ENCODE measurements around the gene SYNC. TPM values are rescaled to one million over a fixed set of nuclear protein-coding genes. Genes with fewer than 3 reads are reported as not detected.
"Not testable (repeated sequence)": the region's sequence is repeated elsewhere in the genome, so short reads cannot be mapped to it uniquely, and the experiment has no call there.

Gene SYNC
- total RNA-seq, 1 experiment from 2014 or later = 0.45 TPM

DNA sequence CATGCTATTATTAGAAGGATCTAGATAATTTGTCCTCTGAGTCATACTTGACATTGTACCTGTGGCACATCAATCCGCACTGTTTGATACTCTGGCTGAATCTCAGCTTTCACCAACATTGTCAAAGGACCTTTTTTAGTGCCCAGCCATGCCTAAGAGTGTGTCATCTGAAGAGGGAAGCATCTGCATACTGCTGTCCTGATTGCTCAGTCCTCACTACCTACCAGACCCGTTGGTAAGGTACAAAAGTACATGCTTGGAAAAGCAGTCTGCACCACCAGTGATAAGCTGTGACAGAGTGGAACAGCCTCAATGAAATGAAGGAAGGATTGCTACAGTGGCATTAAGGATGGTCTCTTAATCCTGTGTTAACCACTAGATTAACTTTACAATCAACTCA, 17.1 kb downstream of the SYNC start:
- Histone ChIP-seq H3K36me3 (replicated peaks; ENCODE audit: control insufficient read depth, insufficient read depth, low read length) (peaks cover 14% of the 10 kb centered on the region), H3K27me3 (ENCODE audit: control insufficient read depth, insufficient read depth, low read length) (no peaks in the 10 kb centered on the region), H3K4me3 (ENCODE audit: insufficient read depth, low read depth, low read length) (no peak overlapping the region)
- no peak for DNase-seq

DNA sequence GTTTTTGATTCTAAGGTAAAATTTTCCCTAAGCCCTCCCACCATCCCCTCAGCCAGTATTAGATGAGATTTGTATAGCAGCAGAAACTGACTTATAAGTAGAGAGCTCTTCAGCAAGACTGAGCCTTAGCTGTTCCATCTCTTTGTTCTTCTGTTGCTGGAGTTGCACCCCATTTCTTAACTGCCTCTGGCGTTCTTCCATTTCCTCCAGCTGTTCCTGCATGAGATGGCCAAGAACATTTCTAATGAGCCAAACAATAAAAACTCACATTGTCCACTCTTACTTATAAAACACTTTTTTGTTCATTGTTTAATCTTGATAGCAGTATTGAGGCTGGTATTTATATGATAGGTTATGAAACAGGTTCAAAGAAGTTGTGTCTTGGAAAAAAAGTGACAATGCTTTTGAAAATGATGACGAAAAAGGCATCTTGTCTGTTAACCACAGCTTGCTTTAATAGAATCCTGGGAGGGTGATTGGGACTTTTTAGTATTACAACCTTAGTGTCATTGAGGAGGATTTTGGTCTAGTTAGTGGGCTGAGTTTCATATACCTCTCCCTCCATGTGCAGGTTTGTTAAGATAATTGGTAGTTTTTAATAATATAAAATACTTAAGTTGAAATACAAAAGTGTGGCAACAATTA, 18.3 kb downstream of the SYNC start:
- no peak for DNase-seq
- H3K4me3 ChIP-seq (ENCODE audit: insufficient read depth, low read depth, low read length) = no peak overlapping the region
- no peaks in the 10 kb centered on the region for H3K27me3 ChIP-seq (ENCODE audit: control insufficient read depth, insufficient read depth, low read length)
- peaks cover 17% of the 10 kb centered on the region for H3K36me3 ChIP-seq (replicated peaks; ENCODE audit: control insufficient read depth, insufficient read depth, low read length)

DNA sequence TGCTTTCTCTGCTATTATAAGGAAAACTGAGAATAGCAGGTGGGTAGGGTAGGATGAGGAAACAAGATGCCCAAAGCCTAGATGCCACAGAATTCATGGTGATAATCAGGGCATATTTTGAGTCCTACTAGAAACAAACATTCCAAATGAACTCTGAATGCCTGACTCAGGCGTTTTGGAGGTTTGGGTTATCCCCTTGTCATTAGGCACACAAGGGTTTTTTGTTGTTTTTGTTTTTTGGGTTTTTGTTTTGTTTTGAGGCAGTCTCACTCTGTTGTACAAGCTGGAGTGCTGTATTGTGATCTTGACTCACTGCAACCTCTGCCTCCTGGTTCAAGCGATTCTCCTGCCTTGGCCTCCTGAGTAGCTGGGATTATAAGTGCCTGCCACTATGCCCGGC, 19.2 kb downstream of the SYNC start:
- Histone ChIP-seq H3K4me3 (ENCODE audit: insufficient read depth, low read depth, low read length) (no peak overlapping the region), H3K27me3 (ENCODE audit: control insufficient read depth, insufficient read depth, low read length) (no peaks in the 10 kb centered on the region), H3K36me3 (replicated peaks; ENCODE audit: control insufficient read depth, insufficient read depth, low read length) (peaks cover 20% of the 10 kb centered on the region)
- no peak for DNase-seq

DNA sequence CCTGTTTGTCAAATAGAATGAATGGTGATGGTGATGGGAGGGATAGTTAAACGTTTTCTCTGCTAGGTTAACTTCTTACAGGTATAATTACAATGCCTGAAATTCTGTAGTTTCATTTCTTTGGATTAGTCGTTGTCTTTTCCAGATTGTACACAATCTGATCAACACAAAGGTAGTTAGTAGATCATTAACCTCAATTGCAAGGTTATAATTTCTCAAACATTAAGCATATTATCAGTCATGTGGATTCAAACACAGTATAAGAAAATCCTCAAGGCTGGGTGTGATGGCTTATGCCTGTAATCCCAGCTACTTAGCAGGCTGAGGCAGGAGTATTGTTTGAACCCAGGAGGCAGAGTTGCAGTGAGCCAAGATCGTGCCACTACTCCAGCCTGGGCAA, 20.6 kb downstream of the SYNC start:
- H3K36me3 ChIP-seq (replicated peaks; ENCODE audit: control insufficient read depth, insufficient read depth, low read length) = peaks cover 28% of the 10 kb centered on the region
- no peak overlapping the region for H3K4me3 ChIP-seq (ENCODE audit: insufficient read depth, low read depth, low read length)

DNA sequence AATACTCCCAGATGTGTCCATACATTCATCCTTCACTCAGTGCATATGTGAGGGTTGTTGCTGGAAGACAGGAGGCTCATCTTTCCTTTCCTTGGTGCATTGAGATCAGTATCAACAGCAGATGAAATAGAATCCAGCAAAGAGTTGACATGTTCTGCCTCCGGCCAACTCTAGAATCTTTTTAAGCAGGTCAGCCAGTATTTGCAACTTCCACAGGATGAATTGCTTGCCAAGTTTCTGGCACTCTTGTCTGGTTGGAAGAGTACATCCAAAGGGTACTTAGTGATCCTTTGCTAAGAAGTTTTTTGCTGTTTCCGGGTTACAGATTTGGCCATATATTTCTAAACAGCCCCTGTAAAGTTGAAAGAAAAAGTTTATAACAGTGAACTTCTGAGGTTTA, 21.1 kb downstream of the SYNC start:
- H3K4me3 ChIP-seq (ENCODE audit: insufficient read depth, low read depth, low read length) = no peak overlapping the region
- no peak for DNase-seq
- H3K27me3 ChIP-seq (ENCODE audit: control insufficient read depth, insufficient read depth, low read length) = no peaks in the 10 kb centered on the region
- H3K36me3 ChIP-seq (replicated peaks; ENCODE audit: control insufficient read depth, insufficient read depth, low read length) = peaks cover 29% of the 10 kb centered on the region

More for the DNA sequence above, 20.6 kb downstream of the SYNC start:
- no peaks in the 10 kb centered on the region for H3K27me3 ChIP-seq (ENCODE audit: control insufficient read depth, insufficient read depth, low read length)
- DNase-seq = no peak

DNA sequence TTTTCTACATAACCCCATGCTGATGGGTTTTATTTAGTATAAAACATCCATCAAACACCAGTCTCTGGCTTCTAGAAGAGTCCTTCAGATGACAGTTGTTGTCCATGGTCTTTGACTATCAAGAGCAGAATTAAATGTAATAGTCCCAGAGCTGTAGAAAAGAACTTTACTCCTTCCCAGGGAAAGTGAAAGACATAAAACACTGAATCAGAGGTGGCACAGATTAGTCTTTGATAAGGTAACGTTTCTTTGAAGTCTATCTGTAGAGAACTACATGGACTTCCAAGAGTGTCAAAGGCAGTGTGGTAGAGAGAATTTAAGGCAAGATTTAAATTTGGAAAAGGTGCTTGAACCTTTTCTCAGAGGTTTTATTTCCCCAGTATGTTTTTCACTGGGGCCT, 21.9 kb downstream of the SYNC start:
- peaks cover 33% of the 10 kb centered on the region for H3K36me3 ChIP-seq (replicated peaks; ENCODE audit: control insufficient read depth, insufficient read depth, low read length)
- H3K4me3 ChIP-seq (ENCODE audit: insufficient read depth, low read depth, low read length) = no peak overlapping the region
- no peaks in the 10 kb centered on the region for H3K27me3 ChIP-seq (ENCODE audit: control insufficient read depth, insufficient read depth, low read length)
- no peak for DNase-seq

DNA sequence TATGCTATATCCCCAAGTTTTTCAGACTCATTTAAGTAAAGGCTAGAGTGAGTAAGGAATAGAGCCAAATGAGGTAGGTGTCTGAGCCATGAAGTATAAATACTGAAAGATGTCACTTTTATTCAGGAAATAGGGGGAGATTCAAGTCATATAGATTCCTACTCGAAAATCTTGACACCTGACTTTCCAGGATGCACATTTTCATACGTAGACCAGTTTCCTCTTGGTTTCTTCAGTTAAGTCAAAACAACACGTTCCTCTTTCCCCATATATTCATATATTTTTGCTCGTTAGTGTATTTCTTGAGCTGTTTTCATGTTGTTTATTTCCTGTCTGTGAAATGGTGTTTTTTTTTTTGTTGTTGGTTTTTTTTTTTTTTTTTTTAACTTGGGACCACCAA, 22.6 kb downstream of the SYNC start:
- not testable (repeated sequence) for DNase-seq; H3K4me3 ChIP-seq (ENCODE audit: insufficient read depth, low read depth, low read length); H3K27me3 ChIP-seq (ENCODE audit: control insufficient read depth, insufficient read depth, low read length)
- H3K36me3 ChIP-seq (replicated peaks; ENCODE audit: control insufficient read depth, insufficient read depth, low read length) = peaks cover 35% of the 10 kb centered on the region

DNA sequence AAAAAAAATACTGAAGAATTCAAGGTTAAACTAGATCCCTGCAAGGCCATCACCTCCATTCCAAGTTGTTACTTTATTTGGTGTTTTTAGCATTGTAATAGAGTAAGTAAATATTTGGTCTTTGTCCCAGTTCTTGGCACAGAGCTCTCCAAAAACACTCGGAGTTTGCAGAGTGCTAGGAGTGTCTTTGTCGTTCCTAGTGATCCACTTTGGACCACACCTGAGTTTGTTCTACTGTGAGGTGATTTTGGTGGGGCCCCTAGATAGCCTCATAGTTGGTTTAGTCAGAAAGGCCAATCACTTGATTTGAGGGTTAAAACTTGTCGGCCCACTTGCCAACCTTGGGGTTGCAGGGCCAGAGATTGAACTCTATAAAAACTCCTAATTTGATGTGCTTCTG, 25.6 kb downstream of the SYNC start:
- no peak for DNase-seq
- Histone ChIP-seq H3K36me3 (replicated peaks; ENCODE audit: control insufficient read depth, insufficient read depth, low read length) (peaks cover 34% of the 10 kb centered on the region), H3K4me3 (ENCODE audit: insufficient read depth, low read depth, low read length) (no peak overlapping the region), H3K27me3 (ENCODE audit: control insufficient read depth, insufficient read depth, low read length) (no peaks in the 10 kb centered on the region)

DNA sequence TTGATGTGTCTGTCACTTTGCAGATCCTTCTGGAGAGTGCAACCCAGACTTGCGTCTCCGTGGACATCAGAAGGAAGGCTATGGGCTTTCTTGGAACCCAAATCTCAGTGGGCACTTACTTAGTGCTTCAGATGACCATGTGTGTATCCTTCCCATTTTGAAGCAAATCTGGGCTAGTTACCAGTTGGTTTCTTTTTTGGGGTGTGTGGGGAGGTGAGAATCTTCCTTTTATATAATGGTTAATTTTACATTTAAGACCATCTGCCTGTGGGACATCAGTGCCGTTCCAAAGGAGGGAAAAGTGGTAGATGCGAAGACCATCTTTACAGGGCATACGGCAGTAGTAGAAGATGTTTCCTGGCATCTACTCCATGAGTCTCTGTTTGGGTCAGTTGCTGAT, 33.9 kb downstream of the SYNC start:
- H3K4me3 ChIP-seq (ENCODE audit: insufficient read depth, low read depth, low read length); H3K27me3 ChIP-seq (ENCODE audit: control insufficient read depth, insufficient read depth, low read length); DNase-seq: not testable (repeated sequence)
- peaks cover 37% of the 10 kb centered on the region for H3K36me3 ChIP-seq (replicated peaks; ENCODE audit: control insufficient read depth, insufficient read depth, low read length)

DNA sequence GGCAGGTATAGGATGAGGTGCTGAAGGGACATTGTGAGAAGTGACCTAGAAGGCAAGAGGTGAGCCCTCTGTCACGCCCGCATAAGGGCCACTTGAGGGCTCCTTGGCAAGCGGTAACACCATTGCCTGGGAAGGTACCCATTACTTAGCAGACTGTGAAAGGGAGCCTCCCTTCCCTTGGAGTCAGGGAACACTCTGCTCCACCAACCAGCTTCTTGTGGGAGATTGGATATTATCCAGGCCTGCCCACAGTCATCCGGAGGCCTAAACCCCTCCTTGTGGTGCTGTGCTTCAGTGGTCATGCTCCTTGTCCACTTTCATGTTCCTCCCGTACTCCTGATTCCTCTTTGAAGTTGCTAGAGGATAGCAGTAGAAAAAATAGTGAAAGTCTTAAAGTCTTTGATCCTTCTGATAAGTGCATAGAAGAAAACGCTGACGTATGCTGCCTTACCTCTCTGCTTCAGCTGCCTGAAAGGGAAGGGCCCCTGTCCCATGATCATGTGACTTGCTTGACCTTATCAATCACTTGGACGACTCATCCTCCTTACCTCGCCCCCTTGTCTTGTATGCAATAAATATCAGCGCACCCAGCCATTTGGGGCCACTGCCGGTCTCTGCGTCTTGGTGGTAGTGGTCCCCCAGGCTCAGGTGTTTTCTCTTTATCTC, 35.5 kb downstream of the SYNC start:
- Histone ChIP-seq H3K36me3 (replicated peaks; ENCODE audit: control insufficient read depth, insufficient read depth, low read length) (peaks cover 34% of the 10 kb centered on the region), H3K27me3 (ENCODE audit: control insufficient read depth, insufficient read depth, low read length) (no peaks in the 10 kb centered on the region), H3K4me3 (ENCODE audit: insufficient read depth, low read depth, low read length) (no peak overlapping the region)
- no peak for DNase-seq

DNA sequence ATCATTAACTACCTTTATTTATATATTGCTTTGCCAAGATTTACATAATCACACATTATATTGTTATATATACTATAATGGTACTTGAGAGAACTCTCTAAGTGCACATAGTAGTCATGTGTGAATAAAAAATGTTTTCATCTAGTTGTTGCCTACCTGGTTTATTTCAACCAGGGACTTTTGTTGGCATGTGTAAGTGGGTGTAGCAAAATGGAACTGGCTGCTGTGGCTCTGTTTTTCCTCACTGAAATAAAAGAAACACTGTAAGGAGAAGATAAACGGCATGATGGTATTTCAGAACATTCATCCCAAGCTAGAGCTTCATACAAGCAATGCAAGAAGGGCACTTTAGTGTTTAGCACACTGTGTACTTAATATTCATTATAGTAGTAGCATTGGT, 36.7 kb downstream of the SYNC start:
- H3K36me3 ChIP-seq (replicated peaks; ENCODE audit: control insufficient read depth, insufficient read depth, low read length) = peaks cover 31% of the 10 kb centered on the region
- no peak for DNase-seq

DNA sequence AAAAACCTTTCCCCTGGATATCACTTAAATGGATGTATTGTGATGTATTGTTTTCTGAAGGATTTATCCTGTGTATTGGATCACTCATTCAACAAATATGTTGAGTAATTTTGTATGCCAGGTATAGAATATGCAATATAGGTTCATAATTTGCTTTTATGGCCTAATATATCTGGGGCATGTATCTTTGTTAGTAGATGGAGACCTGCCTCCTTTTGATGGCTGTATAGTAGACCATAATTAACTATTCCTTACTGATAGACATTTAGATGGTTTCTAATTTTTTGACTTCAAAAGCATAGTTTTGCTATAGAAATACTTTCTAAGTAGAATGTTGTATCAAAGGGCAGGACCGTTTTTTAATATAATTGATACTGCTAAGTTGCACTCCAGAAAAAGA, 43.0 kb downstream of the SYNC start:
- peaks cover 22% of the 10 kb centered on the region for H3K36me3 ChIP-seq (replicated peaks; ENCODE audit: control insufficient read depth, insufficient read depth, low read length)
- H3K27me3 ChIP-seq (ENCODE audit: control insufficient read depth, insufficient read depth, low read length) = no peaks in the 10 kb centered on the region
- DNase-seq = no peak
- H3K4me3 ChIP-seq (ENCODE audit: insufficient read depth, low read depth, low read length) = no peak overlapping the region

More for the DNA sequence above, 36.7 kb downstream of the SYNC start:
- no peak overlapping the region for H3K4me3 ChIP-seq (ENCODE audit: insufficient read depth, low read depth, low read length)
- H3K27me3 ChIP-seq (ENCODE audit: control insufficient read depth, insufficient read depth, low read length) = no peaks in the 10 kb centered on the region

DNA sequence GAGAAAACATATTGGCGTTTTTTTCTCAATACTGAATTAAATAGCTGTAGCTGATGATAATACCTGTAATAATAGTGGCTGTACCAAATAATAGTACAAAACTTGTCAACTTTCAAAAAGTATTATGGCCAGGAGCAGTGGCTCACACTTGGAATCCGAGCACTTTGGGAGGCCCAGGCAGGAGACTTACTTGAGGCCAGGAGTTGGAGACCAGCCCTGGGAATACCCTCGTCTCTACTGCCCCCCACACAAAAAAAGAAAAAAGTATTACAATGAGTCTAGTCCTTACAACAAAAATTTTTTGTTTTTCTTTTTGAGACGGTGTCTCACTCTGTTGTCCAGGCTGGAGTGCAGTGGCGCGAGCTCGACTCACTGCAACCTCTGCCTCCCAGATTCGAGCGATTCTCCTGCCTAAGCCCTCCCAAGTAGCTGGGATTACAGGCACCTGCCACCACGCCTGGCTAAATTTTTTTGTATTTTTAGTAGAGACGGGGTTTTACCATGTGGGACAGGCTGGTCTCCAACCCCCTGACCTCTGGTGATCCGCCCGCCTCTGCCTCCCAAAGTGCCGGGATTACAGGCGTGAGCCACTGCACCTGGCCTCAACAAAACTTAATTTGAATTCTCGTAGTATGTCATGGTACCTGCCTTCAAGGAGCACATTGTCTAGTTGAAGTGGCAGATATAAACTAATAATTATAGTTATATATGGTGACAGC, 50.2 kb downstream of the SYNC start:
- peak overlapping the region; percentile 100; the same call in 1 of the 2 replicates for H3K4me3 ChIP-seq (ENCODE audit: insufficient read depth, low read depth, low read length)
- peaks cover 16% of the 10 kb centered on the region for H3K36me3 ChIP-seq (replicated peaks; ENCODE audit: control insufficient read depth, insufficient read depth, low read length)
- H3K27me3 ChIP-seq (ENCODE audit: control insufficient read depth, insufficient read depth, low read length) = no peaks in the 10 kb centered on the region
- no peak for DNase-seq

DNA sequence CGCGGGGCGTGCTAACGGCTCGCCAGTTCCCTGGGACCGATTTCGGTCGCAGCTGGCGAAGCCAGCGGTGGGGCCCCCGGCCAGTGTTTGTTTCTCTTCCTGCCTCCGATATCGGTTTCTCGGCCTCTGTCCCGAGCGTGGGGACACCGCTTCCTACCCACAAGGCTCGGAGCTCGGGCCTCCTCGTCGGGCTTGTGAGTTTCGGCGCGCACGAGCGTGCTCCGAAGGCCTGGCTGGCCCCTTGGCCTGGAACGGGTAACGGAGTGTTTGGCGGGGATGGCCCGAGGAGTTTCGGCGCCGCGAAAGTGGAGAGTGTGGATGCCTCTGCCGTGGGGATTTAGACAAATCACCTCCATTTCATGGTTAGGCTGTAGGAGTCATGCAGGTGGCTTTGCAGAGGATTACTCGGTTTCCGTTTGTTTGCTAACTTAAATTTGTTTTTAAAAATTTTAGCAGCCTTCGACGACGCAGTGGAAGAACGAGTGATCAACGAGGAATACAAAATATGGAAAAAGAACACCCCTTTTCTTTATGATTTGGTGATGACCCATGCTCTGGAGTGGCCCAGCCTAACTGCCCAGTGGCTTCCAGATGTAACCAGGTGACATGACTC, 51.0 kb downstream of the SYNC start:
- H3K4me3 ChIP-seq (ENCODE audit: insufficient read depth, low read depth, low read length) = peak overlapping the region; percentile 100
- H3K36me3 ChIP-seq (replicated peaks; ENCODE audit: control insufficient read depth, insufficient read depth, low read length) = peaks cover 10% of the 10 kb centered on the region
- no peak for DNase-seq
- no peaks in the 10 kb centered on the region for H3K27me3 ChIP-seq (ENCODE audit: control insufficient read depth, insufficient read depth, low read length)

All from H7 (cell line).